HepG2 (cell line): ENCODE results near the gene PALM. TPM values are rescaled to one million over a fixed set of nuclear protein-coding genes. Genes with fewer than 3 reads are reported as not detected.

Experiments used
- ATF3 ChIP-seq: sonication (generic); formaldehyde crosslinking; IDR thresholded peaks from 2 replicates; pipeline ENCODE4 v1.4.0; 2020; ENCODE audit warnings: missing genetic modification reagents
- ELF4 ChIP-seq: sonication (generic); formaldehyde crosslinking; IDR thresholded peaks from 2 replicates; pipeline ENCODE4 v1.5.0; 2020; ENCODE audit warnings: missing genetic modification reagents, mild to moderate bottlenecking, moderate library complexity, borderline replicate concordance
- FOXC1 ChIP-seq: sonication (generic); formaldehyde crosslinking; IDR thresholded peaks from 2 replicates; pipeline ENCODE4 v1.8.0; 2022; ENCODE audit warnings: mild to moderate bottlenecking, missing genetic modification reagents, borderline replicate concordance
- FOXO1 ChIP-seq: sonication (generic); formaldehyde crosslinking; IDR thresholded peaks from 2 replicates; pipeline ENCODE4 v1.4.0; 2020; ENCODE audit warnings: missing genetic modification reagents
- MTF1 ChIP-seq: sonication (generic); formaldehyde crosslinking; IDR thresholded peaks from 2 replicates; pipeline ENCODE4 v1.5.0; 2020; ENCODE audit warnings: missing genetic modification reagents
- NFKB2 ChIP-seq: sonication (generic); formaldehyde crosslinking; IDR thresholded peaks from 2 replicates; pipeline ENCODE4 v1.4.0; 2020; ENCODE audit warnings: missing genetic modification reagents, borderline replicate concordance
- PAF1 ChIP-seq: IDR thresholded peaks from 2 replicates; pipeline ENCODE4 v1.6.1; 2016; ENCODE audit warnings: missing genetic modification reagents, missing compliant biosample characterization
- PHF21A ChIP-seq: sonication (generic); formaldehyde crosslinking; IDR thresholded peaks from 2 replicates; pipeline ENCODE4 v1.5.0; 2020; ENCODE audit warnings: mild to moderate bottlenecking, missing genetic modification reagents
- POLR2G ChIP-seq: fragments of 200-400 bp; formaldehyde crosslinking; IDR thresholded peaks from 2 replicates; pipeline ENCODE4 v1.6.1; 2018; ENCODE audit warnings: mild to moderate bottlenecking, low read depth, low read length, moderate library complexity
- REXO4 ChIP-seq: sonication (generic); formaldehyde crosslinking; IDR thresholded peaks from 2 replicates; pipeline ENCODE4 v1.8.0; 2022; ENCODE audit warnings: missing genetic modification reagents, mild to moderate bottlenecking, borderline replicate concordance
- SPEN ChIP-seq: sonication (generic); formaldehyde crosslinking; IDR thresholded peaks from 2 replicates; pipeline ENCODE4 v1.5.1; 2020; ENCODE audit warnings: low read depth, mild to moderate bottlenecking, missing genetic modification reagents
- TRIM24 ChIP-seq: sonication (generic); formaldehyde crosslinking; IDR thresholded peaks from 2 replicates; pipeline ENCODE4 v1.8.0; 2022; ENCODE audit warnings: mild to moderate bottlenecking, missing genetic modification reagents
- ZBTB25 ChIP-seq: IDR thresholded peaks from 2 replicates; pipeline ENCODE4 v1.6.1; 2018; ENCODE audit warnings: missing genetic modification reagents
- ZFP1 ChIP-seq: IDR thresholded peaks from 2 replicates; pipeline ENCODE4 v1.6.1; 2016
- ZNF331 ChIP-seq: sonication (generic); formaldehyde crosslinking; IDR thresholded peaks from 2 replicates; pipeline ENCODE4 v1.4.0; 2020; ENCODE audit warnings: missing genetic modification reagents
- ZNF468 ChIP-seq: sonication (generic); formaldehyde crosslinking; IDR thresholded peaks from 2 replicates; pipeline ENCODE4 v1.8.0; 2022; ENCODE audit warnings: mild to moderate bottlenecking, moderate library complexity, missing genetic modification reagents
- ZNF562 ChIP-seq: sonication (generic); formaldehyde crosslinking; IDR thresholded peaks from 2 replicates; pipeline ENCODE4 v1.8.0; 2022; ENCODE audit warnings: missing genetic modification reagents, borderline replicate concordance
- ZNF609 ChIP-seq: sonication (generic); formaldehyde crosslinking; IDR thresholded peaks from 2 replicates; pipeline ENCODE4 v1.4.0; 2020; ENCODE audit warnings: mild to moderate bottlenecking, missing genetic modification reagents, borderline replicate concordance
- ZNF629 ChIP-seq: sonication (generic); formaldehyde crosslinking; conservative IDR thresholded peaks from 2 replicates; pipeline ENCODE4 v1.5.0; 2020; ENCODE audit warnings: missing genetic modification reagents
- ZNF749 ChIP-seq: sonication (generic); formaldehyde crosslinking; IDR thresholded peaks from 2 replicates; pipeline ENCODE4 v1.8.0; 2022; ENCODE audit warnings: mild to moderate bottlenecking, missing genetic modification reagents, moderate library complexity, borderline replicate concordance
- ZSCAN31 ChIP-seq: sonication (generic); formaldehyde crosslinking; IDR thresholded peaks from 2 replicates; pipeline ENCODE4 v1.5.0; 2020; ENCODE audit warnings: low read depth, mild to moderate bottlenecking, missing genetic modification reagents
- ZSCAN5A ChIP-seq: sonication (generic); formaldehyde crosslinking; IDR thresholded peaks from 2 replicates; pipeline ENCODE4 v1.8.0; 2022; ENCODE audit warnings: mild to moderate bottlenecking, missing genetic modification reagents, borderline replicate concordance
- polyA plus RNA-seq, 8 experiments: library from polyadenylated mRNA; depleted of rRNA in 3 of 8; stranded (reverse) in 7 of 8; unstranded in 1 of 8; fragments of >200 nt; fragmentation: Illumina TruSeq in 4 of 8; extraction: Trizol in 4 of 8; gene quantifications; 2 replicates each; pipeline versions ENCODE4 v1.2.1 to v1.2.3, GENCODE V29; 2011 to 2016; ENCODE audit warnings: low read depth in 4 of 8, missing spikeins in 1 of 8, mixed read lengths in 1 of 8; ENCODE audit not compliant: insufficient read depth in 1 of 8
- total RNA-seq, 5 experiments: library from RNA; depleted of rRNA; stranded (reverse); fragments of >200 nt; fragmentation: Illumina TruSeq; extraction: Trizol; gene quantifications; 2 replicates each; pipeline ENCODE4 v1.2.3, GENCODE V29; 2016; ENCODE audit warnings: low read depth in 1 of 5

Gene PALM
- total and polyA plus RNA-seq, 2 of the 13 experiments (the other 11 are each of a cell fraction or from before 2014, with no cell fraction given) = 4.0 to 9.7 TPM

- TF ChIP-seq ZSCAN5A (CRISPR knock-in tag) (no peak), TRIM24 (no peak), NFKB2 (CRISPR knock-in tag) (peak; percentile 84; the same call in 1 of the 2 replicates), FOXO1 (CRISPR knock-in tag) (peak; percentile 37; the same call in 1 of the 2 replicates), ZFP1 (CRISPR knock-in tag) (no peak), ZNF609 (peak; percentile 60), ZNF468 (CRISPR knock-in tag) (0 out of 2 replicates have a peak, but pooled peaks have one; percentile 65), ZNF749 (CRISPR knock-in tag) (peak; percentile 55; the same call in 1 of the 2 replicates), ZSCAN31 (no peak), SPEN (peak; percentile 78; the same call in 1 of the 2 replicates), ZNF331 (CRISPR knock-in tag) (peak; percentile 13; the same call in 1 of the 2 replicates), ZBTB25 (no peak), FOXC1 (no peak), MTF1 (0 out of 2 replicates have a peak, but pooled peaks have one; percentile 21), ZNF629 (CRISPR knock-in tag) (0 out of 2 replicates have a peak, but pooled peaks have one; percentile 11), POLR2G (no peak), PHF21A (CRISPR knock-in tag) (peak; percentile 61), ZNF562 (no peak), ATF3 (CRISPR knock-in tag) (no peak), PAF1 (CRISPR knock-in tag) (no peak), ELF4 (no peak), REXO4 (CRISPR knock-in tag) (no peak)
Measured at GRCh38 chr19:739998-740715, 31.4 kb downstream of the PALM start (continued).
